Fibroblast of lung (primary cell): ENCODE data around the gene ACTL10. TPM values are rescaled to one million over a fixed set of nuclear protein-coding genes. Genes with fewer than 3 reads are reported as not detected.

Experiments used
- DNase-seq, 2 donors: peaks; one replicate each; pipeline versions ENCODE4 v3.0.0 to v3.0.0-alpha.2; 2010; ENCODE audit warnings: low read depth in 2 of 2
- H2AFZ ChIP-seq: 2 replicates; pipeline ENCODE4 v1.5.1; 2012; ENCODE audit warnings: low read length, control low read depth, inconsistent platforms
- H3K27ac ChIP-seq: 2 replicates; pipeline ENCODE4 v1.5.1; 2011; ENCODE audit warnings: low read length, control low read depth; ENCODE audit not compliant: insufficient read depth
- H3K27me3 ChIP-seq: 2 replicates; pipeline ENCODE4 v1.5.1; 2011; ENCODE audit warnings: mild to moderate bottlenecking, low read length; ENCODE audit not compliant: control insufficient read depth, insufficient read depth
- H3K36me3 ChIP-seq: 2 replicates; pipeline ENCODE4 v1.5.1; 2011; ENCODE audit warnings: low read length; ENCODE audit not compliant: control insufficient read depth, insufficient read depth
- H3K4me1 ChIP-seq: 2 replicates; pipeline ENCODE4 v1.5.1; 2011; ENCODE audit warnings: low read length; ENCODE audit not compliant: control insufficient read depth, insufficient read depth; ENCODE audit errors: extremely low read depth
- H3K4me2 ChIP-seq: 2 replicates; pipeline ENCODE4 v1.5.1; 2011; ENCODE audit warnings: low read length, control low read depth; ENCODE audit not compliant: insufficient read depth; ENCODE audit errors: extremely low read depth
- H3K4me3 ChIP-seq, 4 experiments: fragments of 200-600 bp in 1 of 4; sonication (generic) in 1 of 4; replicated peaks in 1 of 4; 2 replicates each; pipeline ENCODE4 v1.5.1; 2011 to 2016; ENCODE audit warnings: low read length in 4 of 4, low read depth in 3 of 4, mild to moderate bottlenecking in 3 of 4, control low read depth in 2 of 4, inconsistent platforms in 1 of 4, mixed read lengths in 1 of 4; ENCODE audit not compliant: insufficient read depth in 1 of 4; ENCODE audit errors: control extremely low read depth in 1 of 4
- H3K79me2 ChIP-seq: 2 replicates; pipeline ENCODE4 v1.5.1; 2012; ENCODE audit warnings: mild to moderate bottlenecking, low read length, inconsistent platforms; ENCODE audit not compliant: control insufficient read depth, insufficient read depth
- H3K9ac ChIP-seq: 2 replicates; pipeline ENCODE4 v1.5.1; 2011; ENCODE audit warnings: mild to moderate bottlenecking, low read length, control low read depth; ENCODE audit not compliant: insufficient read depth
- H3K9me3 ChIP-seq: 2 replicates; pipeline ENCODE4 v1.5.1; 2012; ENCODE audit warnings: low read depth, low read length; ENCODE audit not compliant: control insufficient read depth, insufficient read depth
- H4K20me1 ChIP-seq: 2 replicates; pipeline ENCODE4 v1.5.1; 2011; ENCODE audit warnings: low read length; ENCODE audit not compliant: control insufficient read depth, insufficient read depth; ENCODE audit errors: extremely low read depth
- EZH2 ChIP-seq: IDR thresholded peaks from 2 replicates; pipeline ENCODE4 v1.5.1; 2012; ENCODE audit warnings: low read length, control low read depth, mild to moderate bottlenecking; ENCODE audit errors: missing control alignments
- polyA plus RNA-seq, 2 donors: library from polyadenylated mRNA; depleted of rRNA in 1 of 2; stranded (reverse) in 1 of 2; unstranded in 1 of 2; fragments of >200 nt; gene quantifications; 2 replicates each; pipeline ENCODE4 v1.2.1, GENCODE V29; 2011 to 2012; ENCODE audit warnings: missing spikeins in 1 of 2
- total RNA-seq: library from RNA; depleted of rRNA; stranded (reverse); fragments of >200 nt; gene quantifications from 2 replicates; pipeline ENCODE4 v1.2.1, GENCODE V29; 2014
- TF ChIP-seq, protein P1 (sequence below), 2 donors: IDR thresholded peaks in 1 of 2; conservative IDR thresholded peaks in 1 of 2; 1 replicate in 1 of 2; 2 replicates in 1 of 2; pipeline ENCODE4 v1.5.1; 2011 to 2012; ENCODE audit warnings: low read length in 2 of 2, control low read depth in 1 of 2, inconsistent platforms in 1 of 2, low read depth in 1 of 2, mild to moderate bottlenecking in 1 of 2

Gene ACTL10
- total and polyA plus RNA-seq, 2 donors (not counting 1 experiment from before 2014, with no cell fraction given) = 0.32 to 2.0 TPM

GRCh38 chr20:33689973-33690372, 23.2 kb downstream of the ACTL10 start:
- TF ChIP-seq, protein P1, sequence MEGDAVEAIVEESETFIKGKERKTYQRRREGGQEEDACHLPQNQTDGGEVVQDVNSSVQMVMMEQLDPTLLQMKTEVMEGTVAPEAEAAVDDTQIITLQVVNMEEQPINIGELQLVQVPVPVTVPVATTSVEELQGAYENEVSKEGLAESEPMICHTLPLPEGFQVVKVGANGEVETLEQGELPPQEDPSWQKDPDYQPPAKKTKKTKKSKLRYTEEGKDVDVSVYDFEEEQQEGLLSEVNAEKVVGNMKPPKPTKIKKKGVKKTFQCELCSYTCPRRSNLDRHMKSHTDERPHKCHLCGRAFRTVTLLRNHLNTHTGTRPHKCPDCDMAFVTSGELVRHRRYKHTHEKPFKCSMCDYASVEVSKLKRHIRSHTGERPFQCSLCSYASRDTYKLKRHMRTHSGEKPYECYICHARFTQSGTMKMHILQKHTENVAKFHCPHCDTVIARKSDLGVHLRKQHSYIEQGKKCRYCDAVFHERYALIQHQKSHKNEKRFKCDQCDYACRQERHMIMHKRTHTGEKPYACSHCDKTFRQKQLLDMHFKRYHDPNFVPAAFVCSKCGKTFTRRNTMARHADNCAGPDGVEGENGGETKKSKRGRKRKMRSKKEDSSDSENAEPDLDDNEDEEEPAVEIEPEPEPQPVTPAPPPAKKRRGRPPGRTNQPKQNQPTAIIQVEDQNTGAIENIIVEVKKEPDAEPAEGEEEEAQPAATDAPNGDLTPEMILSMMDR (conservative IDR thresholded peaks at IDR 0.05 in 1 of 2, IDR thresholded peaks at IDR 0.05 in 1 of 2; ENCODE audit: low read depth in 1 of 2, low read length in 2 of 2) = no peak
- TF ChIP-seq EZH2 = no peak
- peaks cover 5% of the 10 kb centered on the region for H3K79me2 ChIP-seq
- H3K4me1 ChIP-seq = peaks cover 7% of the 10 kb centered on the region
- no peak overlapping the region for H3K4me3 ChIP-seq
- H3K36me3 ChIP-seq = no peaks in the 10 kb centered on the region
- no peak overlapping the region for H2AFZ ChIP-seq
- H4K20me1 ChIP-seq = no peaks in the 10 kb centered on the region
- DNase-seq = peak; percentile 39 to 67
- H3K4me2 ChIP-seq = no peak overlapping the region
- H3K27ac ChIP-seq = no peak overlapping the region
- H3K9me3 ChIP-seq = no peaks in the 10 kb centered on the region
- H3K27me3 ChIP-seq = no peaks in the 10 kb centered on the region
- H3K9ac ChIP-seq = no peak overlapping the region

DNA sequence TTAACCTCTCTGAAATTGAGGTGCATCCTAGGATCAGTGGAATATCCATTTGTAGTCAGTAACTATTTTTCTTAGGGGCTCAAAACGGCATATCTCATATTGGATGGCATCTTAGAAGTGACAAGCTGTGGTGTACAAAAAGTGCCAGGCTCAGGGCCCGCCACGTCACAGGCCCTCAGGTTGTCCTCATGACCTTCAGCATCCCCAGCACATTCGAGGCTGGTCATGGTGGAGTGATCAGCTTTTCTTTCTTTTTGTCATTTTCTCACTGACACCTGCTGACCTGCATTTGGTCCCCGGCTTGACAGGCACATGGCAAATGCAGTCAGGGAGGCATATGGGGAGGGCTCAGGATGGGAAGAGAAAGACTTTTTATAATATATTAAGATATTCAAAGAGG, 26.5 kb downstream of the ACTL10 start:
- Histone ChIP-seq H4K20me1 (no peaks in the 10 kb centered on the region), H2AFZ (no peak overlapping the region), H3K79me2 (no peaks in the 10 kb centered on the region), H3K27ac (no peak overlapping the region), H3K36me3 (no peaks in the 10 kb centered on the region), H3K4me2 (no peak overlapping the region), H3K4me3 (no peak overlapping the region), H3K9ac (no peak overlapping the region), H3K4me1 (no peaks in the 10 kb centered on the region), H3K27me3 (no peaks in the 10 kb centered on the region), H3K9me3 (no peaks in the 10 kb centered on the region)
- no peak for TF ChIP-seq EZH2
- TF ChIP-seq, protein P1 (conservative IDR thresholded peaks at IDR 0.05 in 1 of 2, IDR thresholded peaks at IDR 0.05 in 1 of 2; ENCODE audit: low read depth in 1 of 2, low read length in 2 of 2) = no peak
- DNase-seq = no peak

- Histone ChIP-seq H4K20me1 (no peaks in the 10 kb centered on the region), H3K9ac (no peak overlapping the region), H3K79me2 (no peaks in the 10 kb centered on the region), H3K9me3 (no peaks in the 10 kb centered on the region), H3K4me2 (no peak overlapping the region), H3K4me3 (no peak overlapping the region), H2AFZ (no peak overlapping the region), H3K27me3 (no peaks in the 10 kb centered on the region), H3K4me1 (no peaks in the 10 kb centered on the region), H3K27ac (no peak overlapping the region), H3K36me3 (no peaks in the 10 kb centered on the region)
- TF ChIP-seq, protein P1 (conservative IDR thresholded peaks at IDR 0.05 in 1 of 2, IDR thresholded peaks at IDR 0.05 in 1 of 2; ENCODE audit: low read depth in 1 of 2, low read length in 2 of 2) = no peak
- TF ChIP-seq EZH2 = no peak
- no peak for DNase-seq
These were observed 27.2 kb downstream of the ACTL10 start for GRCh38 chr20:33693741-33694638.
